ENCODE measurements around the gene ULK4.
"Not testable (repeated sequence)": the region's sequence is repeated elsewhere in the genome, so short reads cannot be mapped to it uniquely, and the experiment has no call there.

The ULK4 gene

DNA sequence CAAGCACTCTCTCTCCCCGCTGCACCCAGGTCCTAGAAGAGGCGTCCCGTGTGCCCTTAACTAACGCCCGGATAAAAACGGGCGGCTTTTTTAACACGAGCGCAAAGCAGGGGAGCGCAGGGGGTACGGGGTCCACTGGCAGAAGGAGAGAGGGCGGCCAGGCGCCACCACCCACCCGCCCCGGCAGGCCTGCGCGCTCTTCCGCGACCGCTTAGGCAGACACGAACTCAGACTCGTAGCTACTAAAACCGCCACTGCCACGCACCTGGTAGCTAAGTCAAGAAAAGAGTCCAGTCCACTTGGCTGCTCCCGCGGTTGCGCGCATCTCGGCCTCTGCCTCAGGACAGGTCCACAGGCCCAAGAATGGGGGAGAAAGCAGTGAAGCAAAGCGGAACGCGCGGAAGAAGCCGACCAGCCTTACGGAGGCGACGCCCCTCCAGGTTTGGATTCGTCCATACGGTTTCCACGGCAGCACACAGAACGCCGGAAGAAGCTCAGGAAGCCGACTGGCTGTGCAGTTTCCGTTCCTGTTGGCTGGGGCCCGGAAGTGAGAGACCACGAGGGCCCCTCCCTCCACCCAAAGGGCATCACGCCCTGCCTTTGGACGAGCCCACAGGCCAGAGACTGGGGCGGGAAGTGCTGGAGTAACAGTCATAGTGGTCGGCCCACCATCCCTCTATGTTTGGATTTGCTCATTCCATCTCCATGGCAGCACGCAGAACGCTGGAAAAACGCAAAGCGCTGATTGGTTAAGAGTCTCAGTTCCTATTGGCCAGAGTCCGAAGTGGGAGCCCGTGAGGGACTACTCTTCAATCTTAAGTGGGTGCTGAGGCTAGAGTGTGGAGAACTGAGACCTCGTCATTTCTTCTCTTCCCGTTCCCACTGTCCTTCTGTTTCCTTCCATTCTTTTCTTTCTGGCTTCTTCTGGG, at the start of gene ULK4:
Gene ULK4, minus strand, starts transcription at position 353 of the 929 bp plus-strand sequence. CDS start 7,344 bp downstream, outside the sequence.
- peak; percentile 97 for DNase-seq

DNA sequence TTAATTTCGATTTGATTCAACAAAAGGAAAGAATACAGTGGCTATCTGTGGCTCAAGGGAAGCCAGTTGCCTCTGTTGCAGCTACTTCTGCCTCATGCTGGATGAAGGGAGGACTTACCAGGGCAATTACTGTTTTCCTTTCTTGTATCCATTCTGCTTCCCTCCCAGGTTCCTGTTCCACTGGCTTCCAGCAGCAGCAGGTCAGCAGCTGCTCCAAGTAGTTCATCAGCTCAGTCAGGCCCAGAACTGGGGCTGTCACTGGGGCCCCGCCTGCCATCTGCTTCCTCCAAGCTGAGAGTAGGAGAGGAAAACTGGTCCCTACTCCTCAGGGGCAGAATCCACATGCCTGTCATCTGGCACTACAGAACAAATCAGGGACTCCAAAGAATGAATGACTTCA, 48.6 kb upstream of the ULK4 start:
- no peak for DNase-seq

DNA sequence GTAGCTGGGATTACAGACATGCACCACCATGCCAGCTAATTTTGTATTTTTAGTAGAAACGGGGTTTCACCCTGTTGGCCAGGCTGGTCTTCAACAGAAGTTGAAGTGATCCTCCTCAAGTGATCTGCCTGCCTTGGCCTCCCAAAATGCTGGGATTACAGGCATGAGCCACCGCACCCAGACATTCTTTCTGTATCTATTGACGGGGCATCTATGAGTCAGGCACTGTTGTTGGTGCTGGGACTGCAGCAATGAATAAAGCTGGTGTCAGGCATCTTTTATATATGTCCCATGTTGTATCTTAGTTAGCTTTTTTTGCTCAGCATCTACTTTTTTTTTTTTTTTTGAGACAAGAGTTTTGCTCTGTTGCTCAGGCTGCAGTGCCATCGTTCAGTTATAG, 47.6 kb upstream of the ULK4 start:
- no peak for DNase-seq

DNA sequence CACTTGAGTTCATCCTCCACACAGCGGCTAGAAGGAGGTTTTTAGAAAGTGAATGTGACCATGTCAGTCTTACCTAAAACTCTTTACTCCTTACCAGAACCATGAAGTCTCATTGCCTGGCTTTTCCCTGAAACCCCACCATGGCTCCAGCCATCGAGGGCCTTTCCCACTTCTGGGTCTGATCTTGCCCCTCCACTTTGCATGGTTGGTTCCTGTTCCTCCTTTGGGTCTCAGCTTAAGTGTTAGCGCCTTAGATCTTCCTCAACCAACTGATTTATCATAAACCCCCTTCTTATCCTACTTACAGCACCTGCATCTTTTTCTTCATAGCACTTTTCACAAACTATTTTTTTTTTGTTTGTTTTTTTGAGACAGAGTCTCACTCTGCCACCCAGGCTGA, 45.9 kb upstream of the ULK4 start:
- DNase-seq, result no peak

DNA sequence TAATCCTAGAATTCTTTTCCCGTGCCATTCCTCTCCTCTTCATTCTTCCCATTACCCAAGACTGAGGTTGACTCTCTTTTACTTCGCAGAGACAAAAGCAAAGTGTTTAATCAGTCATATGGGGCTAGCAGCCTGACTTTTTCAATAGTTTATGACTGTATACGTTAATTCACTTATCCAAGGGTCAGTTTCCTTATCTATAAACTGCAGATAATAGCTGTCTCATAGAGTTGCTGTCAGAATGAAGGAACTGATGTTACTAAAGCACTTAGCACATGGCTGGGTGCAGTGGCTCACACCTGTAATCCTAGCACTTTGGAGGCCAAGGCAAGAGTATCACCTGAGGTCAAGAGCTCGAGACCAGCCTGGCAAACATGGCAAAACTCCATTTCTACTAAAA, 43.5 kb upstream of the ULK4 start:
- DNase-seq, result no peak

DNA sequence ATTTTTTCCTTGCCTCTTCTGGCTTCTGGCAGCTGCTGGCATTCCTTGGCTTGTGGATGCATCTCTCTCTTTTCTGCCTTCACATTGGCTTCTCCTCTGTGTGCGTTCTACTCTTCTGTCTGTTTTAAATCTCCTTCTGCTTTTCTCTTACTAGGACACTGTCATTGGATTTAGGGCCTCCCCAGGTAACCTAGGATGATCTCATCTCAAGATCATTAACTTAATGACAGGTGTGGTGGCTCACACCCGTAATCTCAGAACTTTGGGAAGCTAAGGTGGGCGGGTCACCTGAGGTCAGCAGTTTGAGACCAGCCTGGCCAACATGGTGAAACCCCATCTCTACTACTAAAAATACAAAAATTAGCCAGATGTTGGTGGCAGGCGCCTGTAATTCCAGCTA, 40.9 kb upstream of the ULK4 start:
- no peak for DNase-seq

DNA sequence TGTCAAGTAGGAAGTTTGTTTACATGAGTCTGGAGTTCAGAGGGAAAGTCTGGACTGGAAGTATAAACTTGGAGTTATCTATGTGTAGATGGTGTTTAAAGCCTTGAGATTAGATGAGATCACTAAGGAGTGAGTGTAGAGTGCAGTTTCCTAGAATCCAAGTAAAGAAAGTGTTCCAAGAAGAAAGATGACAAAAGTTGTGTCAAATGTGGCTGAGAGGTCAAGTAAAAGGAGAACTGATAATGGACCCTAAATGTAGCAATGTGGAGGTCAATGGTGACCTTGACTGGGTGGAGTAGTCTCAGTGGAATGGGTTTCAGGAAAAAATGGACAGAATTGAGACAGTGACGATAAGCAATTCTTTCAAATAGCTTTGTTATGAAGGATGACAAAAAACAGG, 39.9 kb upstream of the ULK4 start:
- no peak for DNase-seq

DNA sequence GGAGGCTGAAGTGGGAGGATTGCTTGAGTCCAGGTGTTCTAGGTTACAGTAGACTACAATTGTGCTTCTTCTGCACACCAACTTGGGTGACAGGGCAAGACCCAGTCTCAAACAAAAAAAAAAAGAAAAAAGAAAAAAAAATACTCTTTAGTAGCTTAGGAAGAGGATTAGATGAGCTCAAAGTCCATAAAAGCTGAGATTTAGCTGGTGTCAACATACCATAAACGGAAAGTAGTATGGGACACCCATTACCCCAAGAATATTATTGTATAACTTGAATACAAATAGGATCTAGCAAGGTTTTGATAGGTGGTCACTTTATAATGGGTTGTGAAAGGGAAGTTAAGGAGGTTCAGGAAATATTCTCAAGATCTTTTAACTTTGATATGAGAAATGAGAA, 38.0 kb upstream of the ULK4 start:
- DNase-seq, result no peak

DNA sequence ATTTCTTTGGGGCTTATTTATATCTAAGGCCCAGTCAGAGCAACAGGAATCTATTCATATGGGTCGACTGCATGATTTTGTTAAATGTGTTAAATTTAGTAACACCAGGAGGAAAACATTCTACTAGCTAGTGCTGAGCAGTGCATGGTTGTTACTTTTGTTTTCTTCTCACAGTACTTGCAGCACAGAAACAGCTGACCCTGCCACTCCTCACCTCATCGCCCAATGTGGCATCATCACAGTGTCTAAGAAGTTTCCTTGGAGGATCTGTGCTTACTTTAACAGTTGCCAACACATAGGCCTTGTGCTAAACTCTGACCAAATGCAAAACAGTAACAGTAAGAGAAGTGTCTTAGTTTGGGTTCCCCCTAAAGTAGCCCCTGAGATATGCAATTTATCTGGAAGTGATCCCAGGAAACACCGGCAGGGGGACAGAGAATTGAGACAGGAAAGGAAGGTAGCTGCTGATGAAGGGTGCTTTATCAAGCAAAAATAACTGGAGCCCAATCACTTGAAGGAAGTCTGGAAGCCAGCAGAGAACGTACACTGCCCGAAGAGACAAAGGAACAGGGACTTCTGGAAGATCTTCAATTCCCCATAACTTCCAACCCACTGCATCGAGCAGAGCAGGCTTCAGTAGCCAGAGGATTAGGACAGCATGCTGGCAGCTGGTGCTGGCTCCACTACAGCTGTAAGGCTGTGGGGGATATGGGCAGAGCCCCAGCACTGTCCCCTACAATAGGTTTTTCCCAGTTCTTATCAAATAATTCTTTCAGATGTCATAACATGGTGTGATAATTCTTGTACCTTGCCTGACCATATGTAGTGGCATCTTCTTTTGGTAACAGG, 36.0 kb upstream of the ULK4 start:
- no peak for DNase-seq

DNA sequence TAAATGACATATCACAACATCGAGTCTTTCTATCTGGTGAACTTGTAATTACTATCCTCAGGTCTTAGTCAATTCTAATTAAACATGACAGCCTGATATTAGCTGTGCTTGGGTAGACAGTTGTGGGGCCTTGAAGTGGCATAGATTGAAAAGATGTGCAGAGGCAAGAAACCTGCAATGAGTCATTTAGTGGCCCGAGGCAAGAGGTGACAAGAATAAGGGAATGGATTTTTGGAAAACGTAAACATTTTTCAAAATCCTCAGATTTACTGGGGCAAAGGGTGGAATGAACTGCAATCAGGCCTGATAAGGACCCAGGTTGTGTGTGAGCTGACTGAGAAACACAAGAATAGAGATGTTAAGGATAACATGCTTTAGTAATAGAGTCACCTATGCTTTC, 29.5 kb upstream of the ULK4 start:
- no peak for DNase-seq

DNA sequence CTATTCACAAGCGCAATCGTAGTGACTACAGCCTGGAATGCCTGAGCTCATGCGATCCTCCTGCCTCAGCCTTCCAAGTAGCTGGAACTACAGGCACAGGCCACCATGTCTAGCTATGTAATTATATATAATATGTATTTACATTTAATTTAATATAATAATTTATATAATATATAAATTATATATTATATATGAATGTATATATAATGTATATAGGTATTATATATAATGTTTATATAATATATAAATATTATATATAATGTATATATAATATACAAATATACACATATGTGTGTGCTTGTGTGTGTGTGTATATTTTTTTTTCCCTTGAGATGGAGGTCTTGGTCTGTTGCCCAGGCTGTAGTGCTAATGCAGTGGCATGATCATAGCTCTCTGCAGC, 27.6 kb upstream of the ULK4 start:
- DNase-seq, result no peak

DNA sequence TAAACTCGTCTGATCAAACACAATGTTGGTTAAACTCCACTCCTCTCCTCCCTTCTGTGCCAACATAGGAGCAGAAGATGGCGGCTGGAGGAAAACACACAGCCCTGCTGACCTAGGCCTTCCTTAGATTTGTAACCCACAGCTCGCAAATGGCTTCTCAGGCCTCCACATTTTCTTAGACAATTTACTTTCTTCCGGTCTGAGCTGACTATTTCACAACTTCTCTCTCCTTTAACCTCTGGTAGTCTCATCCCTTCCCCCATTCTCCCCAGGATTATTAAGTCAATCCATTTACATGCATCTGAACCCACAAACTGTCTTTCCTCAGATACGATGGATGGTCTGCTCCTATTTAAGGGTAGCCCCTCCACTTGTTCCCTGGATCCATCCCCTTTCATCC, 25.7 kb upstream of the ULK4 start:
- DNase-seq, result no peak

DNA sequence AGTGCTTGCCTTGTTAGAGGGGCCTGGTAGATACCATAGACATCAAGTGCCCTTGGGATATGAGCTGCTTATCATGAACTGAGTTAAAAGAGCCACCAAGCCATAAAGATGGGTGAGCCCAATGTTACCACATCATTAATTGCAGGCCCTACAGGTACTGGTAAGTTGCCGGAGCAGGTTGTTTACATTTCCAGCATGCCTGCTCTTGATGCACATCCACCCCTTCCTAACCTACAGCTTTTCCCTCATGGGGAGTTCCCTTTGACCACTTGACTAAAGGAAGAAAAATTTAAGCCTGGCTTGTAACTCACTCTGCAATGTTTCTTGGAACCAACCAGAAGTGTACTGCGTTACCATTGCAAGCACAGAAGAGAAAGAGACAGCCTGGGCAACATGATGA, 24.7 kb upstream of the ULK4 start:
- no peak for DNase-seq

DNA sequence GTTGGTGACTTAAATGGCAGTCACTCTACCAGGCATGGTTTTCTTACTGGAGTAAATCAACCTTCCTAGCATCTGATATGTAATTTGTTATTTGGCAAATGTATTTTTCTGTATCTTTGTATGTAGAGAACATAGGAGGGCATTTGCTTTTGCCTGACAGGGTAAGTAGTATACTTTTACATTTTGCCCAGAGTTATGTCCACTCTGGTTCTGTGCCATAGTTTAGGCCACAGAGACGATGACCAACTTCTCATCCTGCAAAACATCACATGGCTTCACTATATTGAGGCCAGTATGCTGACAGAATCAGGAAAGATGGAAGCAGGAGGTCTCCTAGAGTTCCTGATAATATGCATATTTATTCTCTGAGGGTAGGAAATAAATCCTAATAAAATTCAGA, 23.1 kb upstream of the ULK4 start:
- DNase-seq, result no peak

DNA sequence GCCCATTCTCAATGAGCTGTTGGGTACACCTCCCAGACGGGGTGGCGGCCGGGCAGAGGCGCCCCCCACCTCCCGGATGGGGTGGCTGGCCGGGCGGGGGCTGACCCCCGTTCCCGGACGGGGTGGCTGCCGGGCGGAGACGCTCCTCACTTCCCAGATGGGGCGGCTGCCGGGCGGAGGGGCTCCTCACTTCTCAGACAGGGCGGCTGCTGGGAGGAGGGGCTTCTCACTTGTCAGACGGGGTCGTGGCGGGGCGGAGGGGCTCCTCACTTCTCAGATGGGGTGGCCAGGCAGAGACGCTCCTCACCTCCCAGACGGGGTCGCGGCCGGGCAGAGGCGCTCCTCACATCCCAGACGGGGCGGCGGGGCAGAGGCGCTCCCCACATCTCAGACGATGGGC, 21.2 kb upstream of the ULK4 start:
- DNase-seq, result not testable (repeated sequence)

DNA sequence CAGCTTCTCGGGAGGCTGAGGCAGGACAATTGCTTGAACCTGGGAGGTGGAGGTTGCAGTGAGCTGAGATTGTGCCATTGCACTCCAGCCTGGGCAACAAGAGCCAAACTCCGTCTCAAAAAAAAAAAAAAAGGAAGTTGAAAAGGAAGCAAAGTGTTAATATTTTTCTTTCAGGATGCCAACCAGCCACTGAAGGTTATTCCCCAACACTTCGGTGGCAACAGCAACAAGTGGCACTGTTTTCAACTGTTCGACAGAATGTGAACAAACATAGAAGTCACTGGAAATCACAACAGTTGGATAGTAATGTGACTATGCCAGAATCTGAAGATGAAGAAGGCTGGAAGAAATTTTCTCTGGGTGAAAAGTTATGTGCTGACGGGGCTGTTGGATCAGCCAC, 15.5 kb upstream of the ULK4 start:
- DNase-seq, result not testable (repeated sequence)

DNA sequence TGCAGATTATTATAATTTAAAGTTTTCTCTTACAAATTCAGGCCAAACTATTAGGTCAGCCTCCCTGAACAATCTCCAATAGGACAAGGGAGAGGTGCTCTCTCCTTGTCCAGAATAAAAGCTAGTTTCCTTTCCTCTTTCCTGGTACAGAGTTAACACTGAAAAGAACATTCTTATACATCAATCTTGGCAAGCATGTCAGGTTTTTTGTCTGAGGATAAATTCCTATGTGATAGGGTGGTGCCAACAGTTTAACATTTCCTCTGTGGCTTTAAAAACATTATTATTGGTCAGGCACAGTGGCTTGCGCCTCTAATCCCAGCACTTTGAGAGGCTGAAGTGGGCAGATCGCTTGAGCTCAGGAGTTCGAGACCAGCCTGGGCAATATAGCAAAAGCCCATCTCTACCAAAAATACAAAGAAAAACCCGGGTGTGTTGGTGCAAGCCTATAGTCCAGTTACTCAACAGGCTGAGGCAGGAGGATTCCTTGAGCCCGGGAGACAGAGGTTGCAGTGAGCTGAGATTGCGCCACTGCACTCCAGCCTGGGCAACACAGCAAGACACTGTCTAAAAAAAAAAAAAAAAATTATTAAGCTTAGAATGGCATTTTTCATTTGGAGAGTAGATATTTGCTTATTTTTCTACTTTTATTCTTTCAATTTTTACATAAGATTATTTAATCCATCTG, 13.7 kb upstream of the ULK4 start:
- no peak for DNase-seq

DNA sequence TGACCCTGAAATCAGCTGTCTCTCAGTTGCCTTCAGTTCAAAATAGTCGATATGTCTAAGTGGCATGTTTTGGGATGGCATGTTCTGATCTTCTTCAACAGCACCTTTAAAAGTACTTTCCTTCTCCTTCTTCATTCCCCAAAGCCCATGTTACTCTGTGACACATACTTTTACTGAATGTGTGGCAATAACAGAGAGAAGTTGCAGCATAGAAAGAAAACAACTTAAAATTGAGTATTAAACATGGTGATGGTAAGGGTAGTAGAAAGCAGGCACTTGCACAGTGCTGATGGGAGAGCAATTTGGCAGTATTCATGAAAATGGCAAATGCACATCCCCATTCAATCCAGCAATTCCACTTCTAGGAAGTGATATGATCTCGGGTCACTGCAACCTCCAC, 12.3 kb upstream of the ULK4 start:
- DNase-seq, result no peak

DNA sequence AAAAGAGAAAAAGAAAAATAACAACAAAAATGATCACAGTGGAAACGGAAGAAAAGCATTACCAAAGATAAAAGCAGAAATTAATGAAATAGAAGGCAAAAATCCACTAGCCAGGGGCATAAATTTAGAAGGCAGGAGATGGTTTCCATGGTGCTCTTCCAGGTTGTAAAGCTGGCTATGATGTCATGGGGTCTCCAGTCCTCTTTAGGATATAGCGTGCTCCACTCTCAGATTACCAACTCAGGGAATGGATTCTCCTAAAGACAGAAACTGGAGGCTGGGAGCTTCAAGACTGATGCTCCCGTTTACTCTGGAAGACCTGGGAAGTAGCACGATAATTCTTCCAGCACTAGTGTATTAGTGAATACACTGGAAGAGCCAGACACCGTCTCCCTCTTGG, 10.9 kb upstream of the ULK4 start:
- DNase-seq, result no peak

DNA sequence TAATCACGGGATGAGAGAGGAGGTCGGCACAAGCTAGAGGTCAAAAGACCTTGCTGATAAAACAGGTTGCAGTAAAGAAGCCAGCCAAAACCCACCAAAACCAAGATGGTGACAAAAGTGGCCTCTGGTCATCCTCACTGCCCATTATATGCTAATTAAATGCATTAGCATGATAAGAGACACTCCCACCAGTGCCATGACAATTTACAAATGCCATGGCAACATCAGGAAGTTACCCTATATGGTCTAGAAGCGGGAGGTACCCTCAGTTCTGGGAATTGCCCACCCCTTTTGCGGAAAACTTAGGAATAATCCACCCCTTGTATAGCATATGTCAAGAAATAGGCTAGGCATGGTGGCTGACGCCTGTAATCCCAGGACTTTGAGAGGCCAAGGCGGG, 4.3 kb upstream of the ULK4 start:
- no peak for DNase-seq

DNA sequence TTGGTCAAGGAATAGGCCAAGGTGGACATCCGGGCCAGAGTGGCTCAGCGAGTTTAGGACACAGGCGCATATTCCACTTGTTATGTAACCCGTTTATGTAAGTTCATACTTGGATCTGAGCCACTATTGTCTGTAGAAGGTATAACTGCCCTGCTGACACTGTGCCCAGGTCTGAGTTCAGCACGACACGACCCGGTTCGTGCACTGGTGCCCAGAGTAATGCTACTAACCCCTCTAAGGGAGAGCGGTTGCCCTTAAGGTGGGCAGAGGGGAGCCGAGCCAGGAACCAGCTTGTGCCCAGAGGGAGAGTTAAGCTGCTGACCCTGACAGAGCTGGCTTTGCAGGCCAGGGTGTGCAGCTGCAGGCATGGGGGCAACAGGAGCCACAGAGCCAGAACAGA, 1.9 kb upstream of the ULK4 start:
- no peak for DNase-seq

DNA sequence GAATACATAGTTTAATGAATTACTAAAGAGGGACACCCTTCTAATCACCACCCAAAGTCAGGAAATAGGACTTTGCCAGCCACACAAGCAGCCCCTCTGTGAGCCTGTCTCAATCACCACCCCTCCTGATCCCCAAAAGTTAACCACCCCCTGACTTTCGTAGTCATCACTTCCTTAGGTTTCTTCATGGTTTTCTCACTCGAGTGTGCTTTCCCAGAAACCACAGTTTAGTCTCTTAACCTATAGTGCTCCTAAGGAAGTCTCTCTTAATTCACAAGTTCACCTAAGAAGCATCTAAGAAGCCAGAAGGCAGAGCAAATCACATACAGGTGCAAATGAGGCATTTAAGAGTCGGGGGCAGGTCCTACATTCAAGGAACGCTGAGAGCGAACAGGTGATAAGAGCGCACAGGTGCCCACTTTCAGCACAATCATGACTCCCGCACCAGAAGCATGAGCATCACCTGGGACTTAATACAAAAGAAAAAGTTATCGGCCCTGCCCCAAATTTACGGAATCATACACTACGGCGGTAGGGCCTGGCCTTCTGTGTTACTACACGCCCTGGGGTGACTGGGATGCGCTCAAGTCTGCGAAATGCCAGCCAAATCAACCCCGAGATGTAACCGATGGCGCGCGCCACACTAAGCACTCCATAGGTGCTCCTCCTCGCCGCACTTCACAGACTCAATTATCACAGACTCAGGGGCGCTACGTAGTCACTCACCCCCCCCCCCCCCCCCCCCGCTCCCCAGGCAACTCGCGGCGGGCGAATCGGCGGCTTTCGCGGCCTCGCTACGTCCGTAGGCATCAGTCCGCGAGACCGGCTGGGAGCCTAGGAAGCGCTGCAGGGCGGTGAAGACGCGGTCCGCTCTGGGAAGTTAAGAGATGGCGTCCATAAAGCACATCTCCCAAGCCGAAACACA, 815 bp downstream of the ULK4 start:
- DNase-seq, result peak; percentile 46 to 80

Measured in CD4-positive, alpha-beta T cell treated with Interferon alpha-2 for 1 hour (primary cell).